ENCODE data around the gene C2CD2. TPM values are rescaled to one million over a fixed set of nuclear protein-coding genes. Genes with fewer than 3 reads are reported as not detected.
A peak's percentile ranks its signal among the peaks of the same experiment; 100 is the strongest.

C2CD2 gene
- total and polyA plus RNA-seq, 2 of the 8 experiments (the other 6 are each of a cell fraction or from before 2014, with no cell fraction given), result 10.4 to 13.0 TPM

- FAIRE-seq (no peak), DNase-seq (ENCODE audit: low read depth in 1 of 2, low spot score in 2 of 2) (no peak)
- H2BK5ac ChIP-seq (ENCODE audit: low read depth, low read length), result peak overlapping the region; percentile 78; the same call in 1 of the 2 replicates
- no peaks in the 10 kb centered on the region for H3K27me3 ChIP-seq (replicated peaks in 1 of 4; ENCODE audit: control insufficient read depth in 3 of 4, extremely low read depth in 1 of 4, insufficient read depth in 3 of 4, low read length in 3 of 4)
- ChIA-PET POLR2A (ENCODE audit: partially characterized antibody) (interaction anchor here (1.7 kb wide), 1 partner anchor 12 kb away, joined by 5 read pairs; no protein-coding TSS in a partner anchor), CTCF (ENCODE audit: partially characterized antibody) (interaction anchor here (0.6 to 1.4 kb wide), 3 partner anchors 12 to 291 kb away, joined by 3 to 11 read pairs (median 4); no protein-coding TSS in a partner anchor)
- H2AFZ ChIP-seq (ENCODE audit: low read length), result no peak overlapping the region
- no peak overlapping the region for H3K27ac ChIP-seq (ENCODE audit: low read depth, low read length)
- no peak overlapping the region for H3K4me3 ChIP-seq (ENCODE audit: extremely low read depth in 1 of 4, insufficient read depth in 2 of 4, low read depth in 3 of 4, low read length in 4 of 4)
- H3K4ac ChIP-seq (replicated peaks; ENCODE audit: insufficient read length, low read depth, low read length), result no peak overlapping the region
- H2BK120ac ChIP-seq (replicated peaks; ENCODE audit: low read depth, low read length), result no peak overlapping the region
- H3K36me3 ChIP-seq (ENCODE audit: control insufficient read depth in 2 of 4, insufficient read depth in 4 of 4, low read length in 3 of 4), result peaks cover 0 to 6% (median 1%) of the 10 kb centered on the region in 4 experiments; a peak in 2 of 8 replicates
- no peak overlapping the region; the same call in 1 of the 2 replicates for H2BK15ac ChIP-seq (ENCODE audit: low read length)
- H3K79me1 ChIP-seq (ENCODE audit: low read depth, low read length), result no peaks in the 10 kb centered on the region
- H3K23me2 ChIP-seq (ENCODE audit: low read depth, low read length), result no peaks in the 10 kb centered on the region
- H3K14ac ChIP-seq (ENCODE audit: insufficient read length), result no peak overlapping the region
- no peak overlapping the region for H2BK20ac ChIP-seq (ENCODE audit: low read length)
- H4K8ac ChIP-seq (ENCODE audit: extremely low read depth, insufficient read depth, low read length), result no peak overlapping the region
- peaks cover 2 to 12% (median 7%) of the 10 kb centered on the region in 4 experiments; a peak in 6 of 7 replicates for H3K4me1 ChIP-seq (replicated peaks in 1 of 4; ENCODE audit: control insufficient read depth in 3 of 4, insufficient read depth in 4 of 4, low read length in 3 of 4)
- H2BK12ac ChIP-seq (ENCODE audit: low read depth, low read length), result peak overlapping the region; percentile 68
- peaks cover 2 to 5% of the 10 kb centered on the region in 2 experiments for H4K20me1 ChIP-seq (replicated peaks in 1 of 2; ENCODE audit: control insufficient read depth in 1 of 2, insufficient read depth in 2 of 2, low read length in 2 of 2)
- peak overlapping the region; percentile 55 for H3K18ac ChIP-seq (ENCODE audit: extremely low read depth, low read length)
- 0 out of 4 replicates have a peak overlapping the region, but pooled peaks of 1 of the 2 experiments have one; percentile 23 for H3K4me2 ChIP-seq (ENCODE audit: insufficient read depth in 1 of 2, low read depth in 2 of 2, low read length in 2 of 2)
- no peaks in the 10 kb centered on the region for H3K79me2 ChIP-seq (ENCODE audit: control insufficient read depth in 1 of 2, insufficient read depth in 2 of 2, low read length in 2 of 2)
- WGBS, 2 experiments (ENCODE audit: extremely low coverage in 1 of 2, insufficient coverage in 1 of 2, insufficient read length in 1 of 2, insufficient replicate concordance in 2 of 2, low coverage in 1 of 2, low lambda C conversion rate in 2 of 2, missing lambda C conversion rate in 1 of 2), result 74% methylated on average over 2 of the region's 10 CpGs; no CpG with 5 or more reads in 1 of the 2 experiments
- H2AK5ac ChIP-seq (ENCODE audit: low read depth, low read length), result no peak overlapping the region
- peak overlapping the region; percentile 26 for H4K91ac ChIP-seq (replicated peaks; ENCODE audit: insufficient read length, low read length)
- H3K9ac ChIP-seq (replicated peaks in 1 of 4; ENCODE audit: extremely low read depth in 1 of 4, low read depth in 3 of 4, low read length in 3 of 4), result no peak overlapping the region
- 0 out of 4 replicates have a peak, but pooled peaks cover 0 to 2% of the 10 kb centered on the region in 2 experiments for H3K9me3 ChIP-seq (ENCODE audit: insufficient read depth in 2 of 2, low read depth in 1 of 2, low read length in 1 of 2)
- H3K56ac ChIP-seq (replicated peaks; ENCODE audit: insufficient read length, low read depth, low read length), result no peak overlapping the region
- peak overlapping the region; percentile 11 for H4K5ac ChIP-seq (ENCODE audit: insufficient read length, low read depth, low read length)
- no peak overlapping the region for H3K23ac ChIP-seq (ENCODE audit: insufficient read length)
- no peak for TF ChIP-seq CHD2 (IDR thresholded peaks at IDR 0.05; ENCODE audit: low read length)
- TF ChIP-seq EP300 (IDR thresholded peaks at IDR 0.05; ENCODE audit: borderline replicate concordance in 1 of 2, low read depth in 2 of 2, low read length in 2 of 2), result no peak
- no peak for TF ChIP-seq SIN3A (conservative IDR thresholded peaks at IDR 0.05 in 1 of 2, IDR thresholded peaks at IDR 0.05 in 1 of 2; ENCODE audit: low read depth in 1 of 2, low read length in 2 of 2)
- TF ChIP-seq, protein P1, sequence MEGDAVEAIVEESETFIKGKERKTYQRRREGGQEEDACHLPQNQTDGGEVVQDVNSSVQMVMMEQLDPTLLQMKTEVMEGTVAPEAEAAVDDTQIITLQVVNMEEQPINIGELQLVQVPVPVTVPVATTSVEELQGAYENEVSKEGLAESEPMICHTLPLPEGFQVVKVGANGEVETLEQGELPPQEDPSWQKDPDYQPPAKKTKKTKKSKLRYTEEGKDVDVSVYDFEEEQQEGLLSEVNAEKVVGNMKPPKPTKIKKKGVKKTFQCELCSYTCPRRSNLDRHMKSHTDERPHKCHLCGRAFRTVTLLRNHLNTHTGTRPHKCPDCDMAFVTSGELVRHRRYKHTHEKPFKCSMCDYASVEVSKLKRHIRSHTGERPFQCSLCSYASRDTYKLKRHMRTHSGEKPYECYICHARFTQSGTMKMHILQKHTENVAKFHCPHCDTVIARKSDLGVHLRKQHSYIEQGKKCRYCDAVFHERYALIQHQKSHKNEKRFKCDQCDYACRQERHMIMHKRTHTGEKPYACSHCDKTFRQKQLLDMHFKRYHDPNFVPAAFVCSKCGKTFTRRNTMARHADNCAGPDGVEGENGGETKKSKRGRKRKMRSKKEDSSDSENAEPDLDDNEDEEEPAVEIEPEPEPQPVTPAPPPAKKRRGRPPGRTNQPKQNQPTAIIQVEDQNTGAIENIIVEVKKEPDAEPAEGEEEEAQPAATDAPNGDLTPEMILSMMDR (IDR thresholded peaks at IDR 0.05; ENCODE audit: control extremely low read depth in 1 of 3, insufficient read depth in 1 of 3, low read depth in 1 of 3, low read length in 3 of 3), result no peak
Measured at GRCh38 chr21:41835711-41836154, 118.1 kb downstream of the C2CD2 start.
